Esophagus muscularis mucosa (tissue), 4 donors: Measurements from ENCODE around the gene PSMD5. TPM values are rescaled to one million over a fixed set of nuclear protein-coding genes. Genes with fewer than 3 reads are reported as not detected.

ENCODE experiments used
- DNase-seq: peaks from one replicate; pipeline ENCODE4 v3.0.0-alpha.2; 2017; ENCODE audit errors: extremely low spot score
- H3K27ac ChIP-seq, 4 donors: fragments of 200-600 bp; sonication (generic); replicated peaks in 1 of 4; 1 replicate in 3 of 4; 2 replicates in 1 of 4; pipeline ENCODE4 v1.5.1; 2016 to 2019; ENCODE audit warnings: mild to moderate bottlenecking in 1 of 4
- H3K27me3 ChIP-seq, 4 donors: fragments of 200-600 bp; sonication (generic); one replicate each; pipeline versions ENCODE4 v1.5.1 to v1.6.0; 2016 to 2019
- H3K36me3 ChIP-seq, 4 donors: fragments of 200-600 bp; sonication (generic); one replicate each; pipeline ENCODE4 v1.5.1; 2016 to 2019
- H3K4me1 ChIP-seq, 4 donors: fragments of 200-600 bp; sonication (generic); one replicate each; pipeline ENCODE4 v1.5.1; 2016 to 2019
- H3K4me3 ChIP-seq, 4 donors: fragments of 200-600 bp; sonication (generic); 1 replicate in 2 of 4; 2 replicates in 2 of 4; pipeline ENCODE4 v1.5.1; 2016 to 2019; ENCODE audit warnings: mild to moderate bottlenecking in 4 of 4, moderate library complexity in 1 of 4
- H3K9me3 ChIP-seq, 4 donors: fragments of 200-600 bp; sonication (generic); 1 replicate in 3 of 4; 2 replicates in 1 of 4; pipeline ENCODE4 v1.5.1; 2016 to 2019
- EP300 ChIP-seq: sonication (generic); formaldehyde crosslinking; IDR thresholded peaks from one replicate; pipeline ENCODE4 v1.6.1; 2017; ENCODE audit warnings: antibody characterized with exemption
- POLR2A ChIP-seq: fragments of 450-650 bp; IDR thresholded peaks from one replicate; pipeline ENCODE4 v1.6.1; 2017; ENCODE audit warnings: antibody characterized with exemption, moderate library complexity, mild to moderate bottlenecking, low read depth
- POLR2AphosphoS5 ChIP-seq, 2 donors: sonication (generic); formaldehyde crosslinking; IDR thresholded peaks; one replicate each; pipeline ENCODE4 v1.6.1; 2017; ENCODE audit warnings: antibody characterized with exemption in 2 of 2
- WGBS: methylation state at CpG from one replicate; pipeline ENCODE4 v1.1.5; 2018; 5-methylcytosine and 5-hydroxymethylcytosine counted together
- intact Hi-C: fragments of 100-400 bp; cut with DNase I; formaldehyde crosslinking; loops from one replicate; pipeline ENCODE4 v1.15.1; 2023
- total RNA-seq, 4 donors: library from RNA; depleted of rRNA; stranded (reverse); fragments of >200 nt; gene quantifications; one replicate each; pipeline versions ENCODE4 v1.1.0 to v1.2.1, GENCODE V29; 2016
- TF ChIP-seq, protein P1 (sequence below), 3 experiments: fragments of 200-600 bp in 2 of 3; fragments of 450-650 bp in 1 of 3; sonication (generic) in 2 of 3; IDR thresholded peaks; one replicate each; pipeline ENCODE4 v1.5.1; 2017 to 2019; ENCODE audit warnings: antibody characterized with exemption in 3 of 3, mild to moderate bottlenecking in 2 of 3, moderate library complexity in 1 of 3

The PSMD5 gene
- total RNA-seq, 4 donors from 2014 or later = 22.0 to 30.7 (median 25.8) TPM

DNA sequence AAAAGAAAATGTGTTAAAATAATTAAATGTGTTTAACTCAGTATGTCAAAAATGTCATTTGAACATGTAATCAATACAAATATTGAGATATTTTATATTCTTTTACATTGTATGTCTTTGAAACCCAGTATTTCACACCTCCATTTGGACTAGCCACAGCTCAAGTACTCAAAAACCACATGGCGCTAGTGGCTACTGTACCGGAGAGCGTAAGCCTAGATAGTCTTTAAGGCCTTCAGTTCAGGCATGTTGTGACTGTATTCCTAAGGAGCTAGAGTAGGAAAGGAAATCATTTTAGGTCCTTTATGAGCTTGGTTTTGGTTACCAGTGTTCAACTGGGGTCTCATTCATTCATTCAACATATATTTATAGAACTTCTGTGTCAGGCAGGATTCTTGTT lies 62.4 kb downstream of the PSMD5 start:
- DNase-seq = no peak
- H3K36me3 ChIP-seq = peaks cover 19 to 56% (median 42%) of the 10 kb centered on the region in 4 donors
- H3K4me1 ChIP-seq = peaks cover 0 to 9% (median 1%) of the 10 kb centered on the region in 4 donors
- 99% methylated on average over 3 of the region's 3 CpGs for WGBS
- no peak overlapping the region for H3K4me3 ChIP-seq
- intact Hi-C loops = no loop called here
- no peak overlapping the region for H3K27ac ChIP-seq
- no peak for TF ChIP-seq POLR2AphosphoS5 (IDR thresholded peaks at IDR 0.05)
- no peak for TF ChIP-seq EP300
- TF ChIP-seq, protein P1, sequence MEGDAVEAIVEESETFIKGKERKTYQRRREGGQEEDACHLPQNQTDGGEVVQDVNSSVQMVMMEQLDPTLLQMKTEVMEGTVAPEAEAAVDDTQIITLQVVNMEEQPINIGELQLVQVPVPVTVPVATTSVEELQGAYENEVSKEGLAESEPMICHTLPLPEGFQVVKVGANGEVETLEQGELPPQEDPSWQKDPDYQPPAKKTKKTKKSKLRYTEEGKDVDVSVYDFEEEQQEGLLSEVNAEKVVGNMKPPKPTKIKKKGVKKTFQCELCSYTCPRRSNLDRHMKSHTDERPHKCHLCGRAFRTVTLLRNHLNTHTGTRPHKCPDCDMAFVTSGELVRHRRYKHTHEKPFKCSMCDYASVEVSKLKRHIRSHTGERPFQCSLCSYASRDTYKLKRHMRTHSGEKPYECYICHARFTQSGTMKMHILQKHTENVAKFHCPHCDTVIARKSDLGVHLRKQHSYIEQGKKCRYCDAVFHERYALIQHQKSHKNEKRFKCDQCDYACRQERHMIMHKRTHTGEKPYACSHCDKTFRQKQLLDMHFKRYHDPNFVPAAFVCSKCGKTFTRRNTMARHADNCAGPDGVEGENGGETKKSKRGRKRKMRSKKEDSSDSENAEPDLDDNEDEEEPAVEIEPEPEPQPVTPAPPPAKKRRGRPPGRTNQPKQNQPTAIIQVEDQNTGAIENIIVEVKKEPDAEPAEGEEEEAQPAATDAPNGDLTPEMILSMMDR (IDR thresholded peaks at IDR 0.05) = no peak
- no peak for TF ChIP-seq POLR2A
- no peaks in the 10 kb centered on the region for H3K27me3 ChIP-seq
- H3K9me3 ChIP-seq = no peaks in the 10 kb centered on the region

DNA sequence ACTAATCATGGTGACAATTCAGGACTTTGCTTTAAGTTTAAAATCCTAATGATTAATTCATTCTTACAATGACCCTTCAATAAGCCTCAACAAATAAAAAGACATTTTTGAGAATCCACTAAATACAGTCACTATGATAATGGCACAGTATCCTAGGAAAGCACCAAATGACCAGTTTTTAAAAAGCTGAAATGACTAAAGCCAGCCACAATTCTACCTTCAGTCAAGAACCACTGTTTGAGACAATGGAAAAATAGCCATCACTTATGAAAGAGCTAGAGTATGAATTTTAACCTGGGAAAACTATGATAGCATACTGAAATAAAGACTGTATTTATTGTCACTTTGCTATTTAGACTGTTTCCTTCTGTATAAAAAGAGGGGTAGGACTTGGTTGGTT lies 63.5 kb downstream of the PSMD5 start:
- TF ChIP-seq EP300 = no peak
- TF ChIP-seq POLR2AphosphoS5 (IDR thresholded peaks at IDR 0.05) = no peak
- H3K4me1 ChIP-seq = peaks cover 0 to 2% (median under 1%) of the 10 kb centered on the region in 4 donors
- no peak overlapping the region for H3K27ac ChIP-seq
- no peaks in the 10 kb centered on the region for H3K9me3 ChIP-seq
- no peaks in the 10 kb centered on the region for H3K27me3 ChIP-seq
- intact Hi-C loops = no loop called here
- peaks cover 23 to 60% (median 45%) of the 10 kb centered on the region in 4 donors for H3K36me3 ChIP-seq
- H3K4me3 ChIP-seq = no peak overlapping the region
- no peak for DNase-seq

DNA sequence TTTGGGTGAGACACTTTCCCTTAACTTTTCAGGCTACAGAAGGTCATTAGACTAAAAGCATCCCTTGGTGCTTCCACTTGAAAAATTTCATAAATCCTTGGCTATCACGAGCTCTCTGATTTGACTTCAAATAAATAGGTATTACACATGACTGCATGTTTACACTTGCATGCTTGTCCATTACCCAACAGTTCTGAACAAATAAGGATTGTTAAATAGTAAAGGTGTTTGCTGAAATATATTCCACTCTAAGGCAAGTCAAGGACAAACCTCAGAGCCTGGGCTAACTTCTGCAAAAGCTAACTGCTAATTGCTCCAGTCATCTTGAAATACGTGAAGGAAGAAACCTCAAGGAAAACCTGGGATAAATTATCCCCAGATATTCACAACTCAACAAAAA lies 64.0 kb downstream of the PSMD5 start:
- Histone ChIP-seq H3K36me3 (peaks cover 23 to 64% (median 50%) of the 10 kb centered on the region in 4 donors), H3K9me3 (no peaks in the 10 kb centered on the region), H3K27me3 (no peaks in the 10 kb centered on the region), H3K4me3 (no peak overlapping the region), H3K4me1 (no peaks in the 10 kb centered on the region), H3K27ac (no peak overlapping the region)
- TF ChIP-seq POLR2AphosphoS5 (IDR thresholded peaks at IDR 0.05) = no peak
- no peak for TF ChIP-seq POLR2A
- TF ChIP-seq, protein P1 (IDR thresholded peaks at IDR 0.05) = no peak
- no peak for TF ChIP-seq EP300
- WGBS = 70% methylated on average over 2 of the region's 2 CpGs
- intact Hi-C loops = no loop called here
- no peak for DNase-seq

DNA sequence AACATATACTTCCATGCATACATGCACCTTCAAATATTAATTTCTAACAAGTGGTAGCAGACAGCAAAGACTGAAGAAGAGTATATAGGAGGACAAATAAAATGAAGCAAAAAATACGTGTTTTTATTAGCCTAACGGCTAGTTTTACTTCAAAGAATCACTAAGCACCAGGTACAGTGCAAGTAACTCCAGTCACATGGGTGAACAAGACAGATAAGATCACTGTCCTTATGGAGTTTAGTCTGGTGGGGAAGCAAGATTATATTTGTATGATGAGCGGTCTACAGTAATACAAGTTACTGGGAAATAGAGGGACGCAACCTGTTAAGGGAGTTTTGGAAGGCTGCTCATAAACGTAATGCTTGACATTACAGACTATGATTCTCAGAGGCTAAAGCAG lies 65.5 kb downstream of the PSMD5 start:
- no peak for DNase-seq
- TF ChIP-seq POLR2A = no peak
- TF ChIP-seq, protein P1 (IDR thresholded peaks at IDR 0.05) = no peak
- no peak for TF ChIP-seq EP300
- TF ChIP-seq POLR2AphosphoS5 (IDR thresholded peaks at IDR 0.05) = no peak
- Histone ChIP-seq H3K27me3 (no peaks in the 10 kb centered on the region), H3K9me3 (no peaks in the 10 kb centered on the region), H3K4me3 (no peak overlapping the region), H3K4me1 (no peaks in the 10 kb centered on the region), H3K36me3 (peaks cover 23 to 73% (median 65%) of the 10 kb centered on the region in 4 donors), H3K27ac (no peak overlapping the region)
- WGBS = 93% methylated on average over 5 of the region's 5 CpGs
- intact Hi-C loops = no loop called here

DNA sequence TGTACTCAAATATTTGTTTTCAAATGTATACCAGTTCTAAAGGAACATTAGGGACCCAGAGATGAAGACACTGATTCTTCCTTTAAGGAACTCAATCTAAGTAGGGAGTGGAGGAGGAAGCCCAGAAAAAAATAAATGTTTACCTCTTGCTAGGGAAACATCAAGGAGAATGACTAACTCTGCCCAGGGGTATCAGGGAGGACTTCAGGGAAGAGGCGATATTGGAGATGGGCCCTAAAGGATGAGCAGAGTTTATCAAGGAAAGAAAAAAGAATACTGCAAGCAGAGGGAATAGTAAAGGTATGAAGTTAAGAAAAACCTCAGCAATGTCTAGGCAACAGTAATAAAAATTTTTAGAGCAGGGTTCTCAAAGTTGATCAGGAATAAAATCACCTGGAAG lies 65.9 kb downstream of the PSMD5 start:
- Histone ChIP-seq H3K27ac (no peak overlapping the region), H3K36me3 (peaks cover 23 to 76% (median 67%) of the 10 kb centered on the region in 4 donors), H3K27me3 (no peaks in the 10 kb centered on the region), H3K9me3 (no peaks in the 10 kb centered on the region), H3K4me3 (no peak overlapping the region), H3K4me1 (no peaks in the 10 kb centered on the region)
- intact Hi-C loops = no loop called here
- WGBS = 97% methylated on average over 1 of the region's 1 CpG
- TF ChIP-seq, protein P1 (IDR thresholded peaks at IDR 0.05) = no peak
- TF ChIP-seq POLR2AphosphoS5 (IDR thresholded peaks at IDR 0.05) (no peak), POLR2A (no peak), EP300 (no peak)
- no peak for DNase-seq
